ENCODE data around the gene KLK15.

KLK15 gene

DNA sequence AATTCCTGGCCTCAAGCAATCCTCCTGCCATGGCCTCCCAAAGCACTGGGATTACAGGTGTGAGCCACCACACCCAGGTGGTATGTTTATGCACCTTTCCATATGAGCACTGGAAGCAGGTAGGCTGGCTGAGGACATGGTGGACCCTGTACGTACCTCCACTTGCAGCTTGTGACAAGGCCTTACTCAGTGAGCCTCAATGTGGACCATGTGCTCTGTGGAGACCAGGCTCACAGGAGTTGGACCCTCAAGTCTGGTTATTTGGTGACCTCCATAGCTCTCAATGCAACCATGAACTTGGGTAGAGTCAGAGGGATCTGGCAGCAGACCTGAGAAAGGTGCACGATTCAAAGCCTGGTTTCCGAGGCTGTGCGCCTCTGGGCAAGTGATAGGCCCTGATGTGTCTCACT lies 37.7 kb downstream of the KLK15 start:
- POLR2A ChIA-PET: interaction anchor here (3.6 kb wide), 1 partner anchor 9 kb away, joined by 20 read pairs; no protein-coding TSS in a partner anchor
- CTCF ChIA-PET: interaction anchor here (1.0 to 5.9 kb wide), 4 partner anchors 13 to 127 kb away, joined by 5 to 31 read pairs (median 5); no protein-coding TSS in a partner anchor
- DNase-seq (ENCODE audit: low read depth, low spot score): no peak
- TF ChIP-seq, protein P1, sequence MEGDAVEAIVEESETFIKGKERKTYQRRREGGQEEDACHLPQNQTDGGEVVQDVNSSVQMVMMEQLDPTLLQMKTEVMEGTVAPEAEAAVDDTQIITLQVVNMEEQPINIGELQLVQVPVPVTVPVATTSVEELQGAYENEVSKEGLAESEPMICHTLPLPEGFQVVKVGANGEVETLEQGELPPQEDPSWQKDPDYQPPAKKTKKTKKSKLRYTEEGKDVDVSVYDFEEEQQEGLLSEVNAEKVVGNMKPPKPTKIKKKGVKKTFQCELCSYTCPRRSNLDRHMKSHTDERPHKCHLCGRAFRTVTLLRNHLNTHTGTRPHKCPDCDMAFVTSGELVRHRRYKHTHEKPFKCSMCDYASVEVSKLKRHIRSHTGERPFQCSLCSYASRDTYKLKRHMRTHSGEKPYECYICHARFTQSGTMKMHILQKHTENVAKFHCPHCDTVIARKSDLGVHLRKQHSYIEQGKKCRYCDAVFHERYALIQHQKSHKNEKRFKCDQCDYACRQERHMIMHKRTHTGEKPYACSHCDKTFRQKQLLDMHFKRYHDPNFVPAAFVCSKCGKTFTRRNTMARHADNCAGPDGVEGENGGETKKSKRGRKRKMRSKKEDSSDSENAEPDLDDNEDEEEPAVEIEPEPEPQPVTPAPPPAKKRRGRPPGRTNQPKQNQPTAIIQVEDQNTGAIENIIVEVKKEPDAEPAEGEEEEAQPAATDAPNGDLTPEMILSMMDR (IDR thresholded peaks at IDR 0.05; ENCODE audit: insufficient read depth, low read length, missing control alignments): no peak
- H3K4me3 ChIP-seq (ENCODE audit: low read depth, low read length): no peak overlapping the region

DNA sequence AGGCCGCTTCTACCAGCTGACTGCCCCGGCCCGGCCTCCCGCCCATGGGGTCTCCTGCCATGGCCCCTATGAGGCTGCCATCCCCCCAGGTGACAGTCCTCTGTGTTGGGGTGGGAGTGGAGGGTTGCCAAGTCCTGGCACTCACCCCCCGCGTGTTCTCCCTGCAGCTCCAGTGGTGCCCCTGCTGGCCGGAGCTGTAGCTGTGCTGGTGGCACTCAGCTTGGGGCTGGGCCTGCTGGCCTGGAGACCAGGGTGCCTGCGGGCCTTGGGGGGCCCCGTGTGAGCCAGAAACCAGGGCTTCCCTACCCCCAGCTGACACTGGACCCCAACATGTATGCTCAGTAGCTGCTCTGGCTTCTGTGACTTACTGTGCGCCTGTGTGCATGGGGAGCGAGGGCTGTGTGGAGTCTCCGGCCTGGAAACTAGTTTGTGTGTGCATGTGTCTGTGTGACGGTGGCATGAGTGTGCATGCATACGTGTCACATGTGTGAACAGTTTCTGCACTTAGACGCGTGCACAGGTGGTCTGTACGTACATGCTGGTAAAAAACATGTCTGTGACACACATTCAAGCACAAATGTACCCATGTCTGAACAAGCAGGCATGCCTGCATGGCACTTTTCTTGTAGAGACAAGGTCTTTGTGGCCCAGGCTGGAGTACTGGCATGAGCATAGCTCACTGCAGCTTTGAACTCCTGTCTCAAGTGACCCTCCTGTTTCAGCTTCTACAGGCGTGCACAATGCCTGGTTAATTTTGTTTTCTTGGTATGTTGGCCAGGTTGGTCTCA lies 38.3 kb downstream of the KLK15 start:
- no peak overlapping the region for H3K4me3 ChIP-seq (ENCODE audit: low read depth, low read length)
- TF ChIP-seq, protein P1 (IDR thresholded peaks at IDR 0.05; ENCODE audit: insufficient read depth, low read length, missing control alignments): no peak
- ChIA-PET POLR2A (interaction anchor here (3.6 kb wide), 1 partner anchor 9 kb away, joined by 20 read pairs; no protein-coding TSS in a partner anchor), CTCF (interaction anchor here (1.0 to 5.9 kb wide), 5 partner anchors 12 to 127 kb away, joined by 4 to 31 read pairs (median 5); no protein-coding TSS in a partner anchor)
- no peak for DNase-seq (ENCODE audit: low read depth, low spot score)

DNA sequence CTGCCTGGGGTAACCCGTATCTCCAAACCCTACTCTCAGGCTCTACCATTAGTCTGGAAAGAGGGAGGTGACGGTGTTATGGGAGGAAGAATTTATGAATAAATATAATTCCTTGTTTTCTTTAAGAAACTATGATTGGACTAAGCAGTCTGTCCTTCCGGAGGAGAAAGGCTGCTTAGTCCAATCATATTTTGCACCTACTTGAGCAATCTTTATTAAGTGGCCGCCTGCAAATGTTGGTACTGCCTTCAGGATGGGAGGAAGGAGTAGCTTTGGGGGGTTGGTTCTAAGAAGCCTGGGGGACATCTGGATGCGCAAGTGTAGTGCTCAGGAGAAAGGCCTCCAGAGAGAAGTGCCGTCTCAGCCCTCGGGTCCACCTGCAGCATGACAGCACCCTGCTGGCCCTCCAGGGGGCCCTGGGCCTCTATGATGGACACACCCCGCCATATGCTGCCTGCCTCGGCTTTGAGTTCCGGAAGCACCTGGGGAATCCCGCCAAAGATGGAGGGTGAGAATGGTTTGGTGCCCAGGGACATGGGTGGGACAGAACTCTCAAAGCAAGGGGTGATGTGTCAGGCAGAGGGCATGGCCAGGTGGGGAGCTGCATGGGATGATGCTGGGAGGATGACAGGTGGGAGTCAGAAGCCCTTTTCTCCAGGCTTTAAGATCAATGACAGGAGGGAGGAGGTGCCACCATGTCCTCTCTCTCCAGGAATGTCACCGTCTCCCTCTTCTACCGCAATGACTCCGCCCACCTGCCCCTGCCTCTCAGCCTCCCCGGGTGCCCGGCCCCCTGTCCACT lies 39.1 kb downstream of the KLK15 start:
- CTCF ChIA-PET: interaction anchor here (1.0 to 5.9 kb wide), 3 partner anchors 11 to 125 kb away, joined by 3 to 31 read pairs (median 4); no protein-coding TSS in a partner anchor

DNA sequence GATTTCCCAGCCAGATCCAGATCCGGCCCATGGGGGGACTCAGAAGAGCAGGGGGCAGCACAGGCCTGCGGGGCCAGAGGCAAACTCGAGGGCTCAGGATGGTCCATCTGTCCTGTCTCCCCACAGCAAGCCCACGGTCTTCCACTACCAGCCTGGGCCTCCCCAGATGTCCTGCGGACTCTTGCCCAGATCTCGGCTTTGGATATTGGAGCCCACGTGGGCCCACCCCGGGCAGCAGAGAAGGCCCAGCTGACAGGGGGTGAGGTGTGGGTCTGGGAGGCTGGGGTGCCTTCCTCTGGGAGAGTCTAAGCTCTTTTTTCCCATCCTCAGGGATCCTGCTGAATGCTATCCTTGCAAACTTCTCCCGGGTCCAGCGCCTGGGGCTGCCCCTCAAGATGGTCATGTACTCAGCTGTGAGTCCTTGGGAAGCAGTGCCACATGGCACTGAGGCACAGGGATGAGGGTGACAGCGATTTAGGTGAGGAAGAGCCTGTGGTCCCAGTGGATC lies 39.8 kb downstream of the KLK15 start:
- DNase-seq (ENCODE audit: low read depth, low spot score): no peak
- H3K4me3 ChIP-seq (ENCODE audit: low read depth, low read length): no peak overlapping the region
- TF ChIP-seq, protein P1 (IDR thresholded peaks at IDR 0.05; ENCODE audit: insufficient read depth, low read length, missing control alignments): no peak
- ChIA-PET POLR2A (interaction anchor here (0.6 to 3.6 kb wide), 2 partner anchors 11 kb away, joined by 3 to 20 read pairs; no protein-coding TSS in a partner anchor), CTCF (interaction anchor here (1.0 to 5.9 kb wide), 4 partner anchors 11 to 128 kb away, joined by 3 to 31 read pairs (median 6); no protein-coding TSS in a partner anchor)

More for the DNA sequence above, 39.1 kb downstream of the KLK15 start:
- DNase-seq (ENCODE audit: low read depth, low spot score): no peak
- TF ChIP-seq, protein P1 (IDR thresholded peaks at IDR 0.05; ENCODE audit: insufficient read depth, low read length, missing control alignments): no peak
- no peak overlapping the region for H3K4me3 ChIP-seq (ENCODE audit: low read depth, low read length)
- POLR2A ChIA-PET: interaction anchor here (3.6 kb wide), 1 partner anchor 10 kb away, joined by 20 read pairs; no protein-coding TSS in a partner anchor

DNA sequence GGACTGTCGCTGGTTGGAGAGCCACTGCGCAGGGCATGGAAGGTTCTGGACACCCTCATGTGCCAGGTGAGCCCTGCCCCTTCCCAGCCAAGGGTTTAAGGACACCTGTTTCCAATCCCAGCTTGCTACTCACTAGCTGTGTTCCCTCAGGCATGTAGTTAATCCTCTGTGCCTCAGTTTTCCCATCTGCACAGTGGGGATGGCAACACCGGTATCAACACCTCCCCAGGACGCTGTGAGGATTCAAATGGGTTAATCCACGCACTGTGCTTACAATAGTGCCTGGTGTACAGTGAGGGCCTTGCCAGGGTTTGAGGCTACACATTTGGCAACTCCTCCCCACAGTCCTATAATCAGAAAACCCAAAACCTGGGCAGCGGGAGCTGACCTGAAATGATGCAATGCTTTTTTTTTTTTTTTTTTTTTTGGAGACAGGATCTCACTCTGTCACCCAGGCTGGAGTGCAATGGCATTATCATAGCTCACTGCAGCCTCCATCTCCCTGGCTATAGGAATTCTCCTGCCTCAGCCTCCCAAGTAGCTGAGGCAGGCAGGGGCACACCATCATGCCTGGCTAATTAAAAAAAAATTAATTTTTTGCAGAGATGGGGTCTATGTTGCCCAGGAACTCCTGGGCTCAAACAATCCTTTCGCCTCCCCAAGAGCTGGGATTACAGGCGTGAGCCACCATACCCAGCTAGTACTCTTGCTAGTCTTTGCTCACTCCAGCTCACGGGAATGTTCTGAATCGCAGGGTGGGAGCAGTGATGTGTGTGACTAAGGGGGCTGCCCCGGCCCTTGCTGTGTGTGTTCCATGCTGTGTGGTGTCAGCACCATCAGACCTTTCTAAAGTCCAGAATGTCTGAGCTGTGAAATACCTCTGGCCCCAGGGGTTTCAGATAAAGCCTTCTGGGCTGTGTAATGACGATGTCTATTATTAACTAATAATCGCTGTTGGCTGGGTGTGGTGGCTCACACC lies 40.8 kb downstream of the KLK15 start:
- TF ChIP-seq, protein P1 (IDR thresholded peaks at IDR 0.05; ENCODE audit: insufficient read depth, low read length, missing control alignments): no peak
- ChIA-PET CTCF (interaction anchor here (1.0 to 5.9 kb wide), 6 partner anchors 10 to 255 kb away, joined by 3 to 31 read pairs (median 4); no protein-coding TSS in a partner anchor), POLR2A (interaction anchor here (0.6 to 1.5 kb wide), 3 partner anchors 9 to 12 kb away, joined by 3 to 4 read pairs (median 3); no protein-coding TSS in a partner anchor)
- DNase-seq (ENCODE audit: low read depth, low spot score): no peak
- H3K4me3 ChIP-seq (ENCODE audit: low read depth, low read length): no peak overlapping the region
